ENCODE results near the gene BRPF3. TPM values are rescaled to one million over a fixed set of nuclear protein-coding genes. Genes with fewer than 3 reads are reported as not detected.
A peak's percentile ranks its signal among the peaks of the same experiment; 100 is the strongest.

The BRPF3 gene
- total RNA-seq, 1 donor from 2014 or later, result 7.1 TPM

- H3K4me3 ChIP-seq (ENCODE audit: low read depth, low read length), result no peak overlapping the region
- DNase-seq (ENCODE audit: low read depth), result no peak
- TF ChIP-seq CTCF (conservative IDR thresholded peaks at IDR 0.05; ENCODE audit: low read depth, low read length), result no peak
These were observed 16.4 kb upstream of the BRPF3 start for GRCh38 chr6:36180126-36180525.

GRCh38 chr6:36184311-36184710 lies 12.2 kb upstream of the BRPF3 start:
- no peak overlapping the region for H3K4me3 ChIP-seq (ENCODE audit: low read depth, low read length)
- DNase-seq (ENCODE audit: low read depth), result no peak
- TF ChIP-seq CTCF (conservative IDR thresholded peaks at IDR 0.05; ENCODE audit: low read depth, low read length), result no peak

- DNase-seq (ENCODE audit: low read depth), result no peak
- no peak for TF ChIP-seq CTCF (conservative IDR thresholded peaks at IDR 0.05; ENCODE audit: low read depth, low read length)
- no peak overlapping the region for H3K4me3 ChIP-seq (ENCODE audit: low read depth, low read length)
These were observed 10.3 kb upstream of the BRPF3 start for GRCh38 chr6:36186199-36186598.

- no peak overlapping the region for H3K4me3 ChIP-seq (ENCODE audit: low read depth, low read length)
- TF ChIP-seq CTCF (conservative IDR thresholded peaks at IDR 0.05; ENCODE audit: low read depth, low read length), result no peak
- DNase-seq (ENCODE audit: low read depth), result no peak
These were observed 9.1 kb upstream of the BRPF3 start for GRCh38 chr6:36187446-36187845.

GRCh38 chr6:36195471-36196112 lies 952 bp upstream of the BRPF3 start:
- DNase-seq (ENCODE audit: low read depth), result no peak
- TF ChIP-seq CTCF (conservative IDR thresholded peaks at IDR 0.05; ENCODE audit: low read depth, low read length), result no peak
- peak overlapping the region; percentile 82 for H3K4me3 ChIP-seq (ENCODE audit: low read depth, low read length)

- peak; percentile 36 for DNase-seq (ENCODE audit: low read depth)
- TF ChIP-seq CTCF (conservative IDR thresholded peaks at IDR 0.05; ENCODE audit: low read depth, low read length), result no peak
- H3K4me3 ChIP-seq (ENCODE audit: low read depth, low read length), result peak overlapping the region; percentile 82
These were observed 470 bp downstream of the BRPF3 start for GRCh38 chr6:36196880-36197548.
